Measurements from ENCODE around the gene FBXW7.

FBXW7 gene

DNA sequence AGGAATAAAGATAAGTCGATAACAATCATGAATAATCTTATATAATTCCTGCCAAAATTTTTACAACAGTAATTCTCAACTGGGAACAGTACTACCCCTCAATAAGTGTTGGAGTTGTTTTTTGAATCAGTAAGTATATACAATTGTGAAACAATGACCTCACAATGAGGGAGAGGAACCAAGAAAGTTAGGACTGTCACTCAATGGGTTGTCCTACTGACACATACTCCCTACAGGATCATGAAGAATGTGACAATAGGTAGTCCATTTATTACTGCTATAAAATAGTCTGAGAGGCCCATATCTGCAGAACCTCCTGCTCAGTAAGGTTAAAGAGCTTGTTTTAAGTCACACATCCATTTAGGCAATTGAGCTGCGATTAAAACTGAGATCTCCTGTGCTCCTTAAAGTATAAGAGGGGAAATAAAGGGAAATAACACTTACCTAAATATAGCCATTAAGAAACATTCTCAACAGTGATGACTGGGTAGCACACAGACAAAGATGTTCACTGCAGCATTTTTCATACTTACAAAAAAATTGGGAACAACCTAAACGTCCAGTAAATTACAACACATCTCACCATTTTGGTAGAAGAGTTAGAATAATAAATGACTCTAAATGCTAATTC, 26.2 kb downstream of the FBXW7 start:
- DNase-seq = no peak

DNA sequence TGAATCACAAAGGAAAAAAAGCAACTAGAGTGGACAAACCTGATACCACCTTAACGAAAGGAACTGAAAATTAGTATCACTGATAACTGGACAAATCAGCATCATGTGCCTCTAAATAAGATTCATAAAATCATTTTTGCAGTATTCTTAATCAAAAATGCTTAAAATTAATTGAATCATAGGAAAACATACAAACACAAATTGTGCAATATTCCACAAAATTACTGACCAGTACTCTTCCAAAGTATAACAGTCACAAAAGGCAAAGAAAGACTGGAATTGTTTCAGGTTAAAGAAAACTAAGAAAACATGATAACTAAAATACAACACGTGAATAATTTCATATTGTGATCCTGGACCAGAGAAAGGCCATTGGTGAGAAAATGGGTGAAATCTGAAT, 27.1 kb downstream of the FBXW7 start:
- no peak for DNase-seq

DNA sequence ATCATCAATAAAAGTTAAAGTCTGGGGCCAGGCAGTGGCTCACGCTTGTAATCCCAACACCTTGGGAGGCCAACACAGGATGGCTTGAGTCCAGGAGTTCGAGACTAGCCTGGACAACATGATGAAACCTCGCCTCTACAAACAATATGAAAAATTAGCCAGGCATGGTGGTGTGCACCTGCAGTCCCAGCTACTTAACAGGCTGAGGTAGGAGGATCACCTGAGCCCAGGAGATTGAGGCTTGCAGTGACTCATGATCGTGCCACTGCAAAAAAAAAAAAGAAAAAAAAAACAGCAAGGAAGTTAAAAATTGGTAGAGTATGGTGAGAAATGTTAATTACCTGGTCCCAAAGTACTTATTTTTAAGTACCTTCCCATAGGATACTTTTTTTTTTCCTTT, 27.5 kb downstream of the FBXW7 start:
- DNase-seq = no peak

DNA sequence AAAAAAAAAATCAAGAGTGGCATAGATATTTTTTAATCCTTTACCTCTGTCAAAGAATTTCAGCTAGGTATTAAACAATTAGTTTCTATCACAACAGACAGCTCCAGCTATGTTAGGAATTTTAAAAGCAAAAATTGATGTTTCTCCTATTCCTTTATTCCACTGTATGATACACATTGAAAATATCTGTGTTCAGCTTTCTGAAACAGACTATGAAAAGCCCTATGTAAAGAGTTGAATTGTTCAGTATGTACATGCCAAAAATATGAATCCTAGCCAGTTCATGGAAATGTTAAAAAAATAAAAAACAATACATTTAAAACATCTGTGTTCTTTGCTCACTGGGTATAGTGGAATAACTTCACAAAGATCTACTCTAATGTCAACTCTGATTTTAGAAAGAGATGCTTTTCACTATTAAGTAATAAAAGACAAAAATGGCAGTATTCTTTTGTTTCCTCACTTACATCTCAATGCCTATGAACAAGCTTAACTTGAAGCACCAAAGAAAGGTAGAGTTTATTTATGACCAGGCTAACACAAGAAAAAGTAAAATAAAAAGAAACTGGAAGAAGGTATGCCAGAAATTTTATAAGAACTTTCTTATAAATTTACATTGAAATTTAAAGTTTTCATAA, 32.1 kb downstream of the FBXW7 start:
- DNase-seq = no peak

GRCh38 chr4:152501846-152502536, 33.9 kb downstream of the FBXW7 start:
- DNase-seq = no peak

DNA sequence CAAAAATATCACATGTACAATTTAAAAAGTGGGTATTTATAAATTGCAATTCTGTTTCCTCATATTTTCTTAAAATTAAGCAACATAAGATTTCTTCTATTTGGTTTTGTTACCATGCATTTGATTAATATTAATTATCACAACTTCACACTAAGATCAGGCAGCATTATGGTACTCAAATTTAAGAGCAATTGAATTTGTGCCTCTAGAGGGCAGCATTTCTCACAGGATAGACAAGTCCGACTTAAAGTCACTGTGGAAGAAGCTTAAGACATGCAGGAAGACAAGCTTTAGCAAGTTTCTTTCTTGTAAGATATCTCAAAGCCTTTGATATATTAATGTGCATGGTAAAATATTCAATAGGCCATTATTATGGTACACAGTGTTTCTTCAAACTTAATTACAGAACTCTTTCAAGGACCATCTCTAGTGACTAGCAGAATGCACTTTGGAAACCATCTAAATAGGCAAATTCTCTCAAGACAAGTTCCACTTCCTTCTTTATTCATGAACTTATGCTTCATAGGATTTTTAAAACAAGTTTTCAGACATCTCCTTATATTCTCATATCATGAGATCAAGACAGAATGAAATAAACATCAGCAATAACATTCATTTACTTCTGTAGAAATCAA, 35.0 kb downstream of the FBXW7 start:
- DNase-seq = peak; percentile 64 to 80

GRCh38 chr4:152500275-152500674, 35.6 kb downstream of the FBXW7 start:
- no peak for DNase-seq

DNA sequence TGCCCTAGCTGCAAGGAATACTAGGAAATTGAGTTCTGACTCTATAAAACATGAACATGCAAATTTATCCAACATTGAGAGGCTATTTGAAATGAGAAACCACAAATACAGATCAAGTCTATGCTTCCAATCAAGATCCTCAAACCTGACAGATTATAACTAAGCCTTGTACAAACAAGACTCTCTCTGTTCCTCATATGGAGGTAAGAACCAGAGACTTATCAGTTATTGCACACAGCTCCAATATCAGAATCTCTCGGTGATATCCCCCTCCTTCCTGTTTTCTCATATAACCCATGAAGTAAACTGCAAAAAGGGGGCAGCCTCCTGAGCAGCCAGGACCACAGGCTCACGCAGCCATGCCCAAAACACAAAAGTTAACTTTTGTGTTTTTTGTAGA, 36.5 kb downstream of the FBXW7 start:
- no peak for DNase-seq

- DNase-seq = no peak
Measured at GRCh38 chr4:152494020-152494419, 41.9 kb downstream of the FBXW7 start.

DNA sequence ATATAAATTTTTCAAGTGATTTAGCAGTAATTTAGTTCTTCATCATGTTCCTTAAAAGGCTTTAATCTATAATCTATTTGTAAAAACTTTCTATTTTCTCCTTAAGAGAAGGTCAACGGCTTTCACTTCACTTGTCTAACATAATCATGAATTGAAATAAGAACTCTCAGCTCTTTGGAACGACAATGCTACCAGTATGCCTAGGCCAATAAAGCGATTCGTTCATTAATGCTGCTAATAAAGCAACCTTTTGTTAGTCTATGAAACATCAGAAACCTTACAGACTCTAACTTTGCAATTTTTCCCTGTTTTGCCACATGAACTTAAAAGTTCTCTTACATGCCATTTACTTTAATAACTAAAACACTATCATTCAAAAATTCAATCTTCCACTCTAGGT, 47.6 kb downstream of the FBXW7 start:
- DNase-seq = no peak

DNA sequence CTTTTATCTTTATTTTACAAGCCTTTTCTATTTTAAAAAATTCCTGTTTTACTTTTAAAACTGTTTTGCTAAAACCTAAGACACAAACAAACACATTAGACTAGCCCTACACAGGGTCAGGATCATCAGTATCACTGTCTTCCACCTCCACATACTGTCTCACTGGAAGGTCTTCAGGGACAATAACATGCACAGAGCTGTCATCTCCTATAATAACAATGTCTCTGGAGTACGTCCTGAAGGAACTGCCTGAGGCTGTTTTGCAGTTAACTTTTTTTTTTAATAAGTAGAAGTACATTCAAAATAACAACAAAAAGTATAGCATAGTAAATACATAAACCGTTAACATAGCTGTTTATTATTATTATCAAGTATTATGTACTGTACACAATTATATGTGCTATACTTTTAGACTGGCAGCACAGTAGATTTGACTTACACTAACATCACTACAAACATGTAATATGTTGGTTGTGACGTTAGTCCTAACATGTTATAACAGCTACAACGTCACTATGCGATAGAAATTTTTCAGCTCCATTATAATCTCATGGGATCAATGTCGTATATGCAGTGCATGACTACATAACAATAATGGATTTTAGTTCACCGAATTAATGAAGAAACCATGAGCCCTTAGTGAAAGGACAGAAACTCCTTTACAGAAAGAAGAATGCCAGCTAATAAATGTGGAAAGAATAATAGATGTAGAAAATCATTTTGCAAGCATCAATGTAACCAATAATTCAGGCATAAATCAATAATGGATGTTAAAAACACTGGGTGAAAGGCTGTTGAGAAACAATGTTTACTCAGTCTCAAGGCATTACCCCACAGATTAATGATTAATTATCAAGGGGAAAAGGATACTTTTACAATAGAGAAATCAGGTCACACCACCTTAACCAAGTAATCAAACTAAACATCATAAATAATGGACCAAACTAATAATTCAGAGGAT, 49.2 kb downstream of the FBXW7 start:
- no peak for DNase-seq

DNA sequence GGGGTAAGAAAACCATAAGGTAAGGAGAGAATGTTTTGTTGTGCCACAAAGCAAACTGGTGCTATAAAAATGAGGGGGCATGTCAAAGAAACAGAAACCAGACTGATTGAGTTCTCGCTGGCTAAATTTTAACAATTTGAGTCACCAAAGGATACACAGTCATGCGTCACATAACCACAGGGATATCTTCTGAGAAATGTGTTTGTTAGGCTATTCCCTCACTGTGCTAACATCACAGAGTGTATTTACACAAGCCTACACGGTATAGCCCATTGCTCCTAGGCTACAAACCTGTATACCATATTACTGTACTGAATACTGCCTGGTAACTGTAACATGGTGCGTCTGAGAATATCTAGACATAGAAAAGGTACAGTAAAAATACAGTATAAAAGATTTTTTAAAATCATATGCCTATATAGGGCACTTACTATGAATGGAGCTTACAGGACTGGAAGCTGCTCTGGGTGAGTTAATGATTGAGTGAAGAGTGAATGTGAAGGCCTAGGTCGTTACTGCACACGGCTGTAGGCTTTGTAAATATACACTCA, 50.1 kb downstream of the FBXW7 start:
- DNase-seq = peak; percentile 15 to 31

GRCh38 chr4:152482211-152482610, 53.7 kb downstream of the FBXW7 start:
- DNase-seq = no peak

DNA sequence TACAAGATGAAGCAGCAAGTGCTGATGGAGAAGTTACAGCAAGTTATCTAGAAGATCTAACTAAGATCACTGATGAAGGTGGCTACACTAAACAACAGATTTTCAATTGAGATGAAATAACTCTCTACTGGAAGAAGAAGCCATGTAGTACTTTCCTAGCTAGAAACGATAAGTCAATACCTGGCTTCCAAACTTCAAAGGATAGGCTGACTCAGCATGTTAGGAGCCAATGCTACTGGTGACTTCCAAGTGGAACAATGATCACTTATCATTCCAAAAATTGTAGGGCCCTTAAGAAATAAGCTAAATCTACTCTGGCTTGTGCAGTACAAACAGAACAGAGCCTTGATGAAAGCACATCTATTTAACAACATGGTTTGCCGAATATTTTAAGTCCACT, 55.0 kb downstream of the FBXW7 start:
- no peak for DNase-seq

DNA sequence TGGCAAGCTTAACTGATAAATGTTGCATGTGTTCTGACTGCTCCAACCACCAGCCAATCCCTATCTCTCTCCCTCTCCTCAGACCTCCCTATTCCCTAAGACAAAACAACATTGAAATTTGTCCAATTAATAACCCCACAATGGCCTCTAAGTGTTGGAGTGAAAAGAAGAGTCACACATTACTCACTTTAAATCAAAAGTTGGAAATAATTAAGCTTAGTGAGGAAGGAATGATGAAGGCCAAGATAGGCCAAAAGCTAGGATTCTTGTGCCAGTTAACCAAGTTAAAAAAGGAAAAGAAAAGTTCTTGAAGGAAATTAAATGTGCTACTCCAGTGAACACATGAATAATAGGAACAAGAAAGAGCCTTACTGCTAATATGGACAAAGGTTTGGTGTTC, 55.6 kb downstream of the FBXW7 start:
- DNase-seq = no peak

DNA sequence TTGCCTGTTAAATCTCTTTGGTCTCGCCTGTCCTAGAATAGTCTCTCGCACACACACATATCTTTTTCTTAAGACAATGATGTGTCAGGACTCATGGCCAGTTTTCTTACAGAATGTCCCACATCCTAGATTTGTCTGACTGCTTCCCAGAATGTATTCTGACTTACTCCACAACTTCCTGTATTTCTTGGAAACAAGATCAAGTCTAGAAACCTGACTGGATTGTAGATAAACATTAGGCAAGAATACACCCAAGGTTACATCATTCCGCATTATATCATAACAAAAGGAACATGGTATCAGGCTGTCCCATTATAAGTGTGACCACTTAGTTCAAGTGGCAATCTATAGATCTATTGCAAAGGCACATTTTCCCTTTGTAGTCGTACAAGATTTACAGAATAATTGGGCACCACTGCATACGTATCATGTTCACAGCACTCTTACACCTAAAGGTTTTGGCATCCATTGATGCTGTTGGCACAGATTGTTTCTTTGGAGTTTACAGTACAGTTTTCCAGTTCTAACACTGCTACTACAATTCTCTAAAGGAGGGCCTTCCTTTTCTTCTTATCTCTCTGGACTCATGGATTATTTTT, 56.4 kb downstream of the FBXW7 start:
- no peak for DNase-seq

DNA sequence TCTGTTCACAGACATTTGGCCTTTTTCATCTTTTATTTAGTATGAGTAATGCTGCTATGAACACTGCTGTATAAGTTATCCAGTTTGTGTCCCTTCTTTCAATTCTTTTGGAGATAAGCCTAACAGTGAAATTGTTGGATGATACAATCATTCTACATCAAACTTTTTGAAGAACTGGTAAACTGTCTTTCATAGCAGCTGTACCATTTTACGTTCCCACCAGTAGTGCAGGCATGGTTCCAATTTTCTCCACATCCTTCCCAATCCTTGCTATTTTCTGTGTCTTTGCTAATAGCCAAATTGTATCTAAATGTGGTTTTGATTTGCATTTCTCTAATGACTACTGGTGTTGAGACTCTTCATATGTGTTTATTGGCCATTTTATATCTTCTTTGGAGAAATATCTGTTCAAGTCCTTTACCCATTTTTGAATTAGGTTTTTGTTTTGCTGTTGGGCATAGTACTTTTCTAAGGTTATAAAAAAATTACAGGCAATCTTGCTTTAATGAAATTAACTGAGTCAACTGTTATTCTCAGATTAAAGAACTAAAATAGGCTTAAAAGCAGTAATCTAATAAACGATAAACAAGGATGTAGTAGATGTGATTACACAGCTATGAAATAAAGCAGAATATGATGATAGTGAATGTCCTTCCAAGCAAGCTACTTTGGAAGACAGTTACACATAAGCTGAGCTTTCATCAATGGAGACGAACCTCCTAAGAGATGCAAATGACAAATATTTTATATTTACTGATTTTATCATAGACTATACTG, 57.2 kb downstream of the FBXW7 start:
- no peak for DNase-seq

DNA sequence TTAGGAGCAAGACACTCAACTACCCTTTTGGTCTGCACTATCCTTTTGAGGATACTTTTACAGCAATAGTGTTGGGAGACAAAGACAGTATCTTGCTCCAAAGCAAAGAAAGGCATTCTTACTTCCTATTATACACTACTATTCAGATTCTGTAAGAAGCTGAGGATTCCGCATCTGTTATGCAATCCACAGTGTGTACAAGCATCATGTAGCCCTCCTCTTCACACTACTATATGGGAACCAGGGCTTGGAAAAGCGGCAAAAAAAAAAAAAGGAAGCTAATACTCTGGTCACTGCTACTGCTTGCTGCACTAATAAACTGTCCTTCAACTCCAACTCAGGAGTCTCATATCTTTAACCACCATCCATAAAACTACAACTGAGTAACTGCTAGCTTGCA, 59.1 kb downstream of the FBXW7 start:
- no peak for DNase-seq

- DNase-seq = no peak
Measured at GRCh38 chr4:152471251-152471792, 64.6 kb downstream of the FBXW7 start.

GRCh38 chr4:152468408-152468807, 67.5 kb downstream of the FBXW7 start:
- DNase-seq = no peak

- no peak for DNase-seq
Measured at GRCh38 chr4:152467101-152467500, 68.8 kb downstream of the FBXW7 start.
